ENCODE results near the gene ST8SIA6.

The ST8SIA6 gene

GRCh38 chr10:17394854-17395253 lies 59.5 kb downstream of the ST8SIA6 start:
- Histone ChIP-seq H3K4me1 (no peaks in the 10 kb centered on the region), H3K27ac (no peak overlapping the region), H3K9ac (no peak overlapping the region), H3K36me3 (no peaks in the 10 kb centered on the region), H3K4me3 (no peak overlapping the region), H3K27me3 (no peaks in the 10 kb centered on the region), H4K20me1 (no peaks in the 10 kb centered on the region), H3K9me3 (replicated peaks in 1 of 11) (no peaks in the 10 kb centered on the region), H3K4me2 (no peak overlapping the region)
- no peak for TF ChIP-seq Cebpa-rat (IDR thresholded peaks at IDR 0.05)

- H3K9ac ChIP-seq: no peak overlapping the region
- no peak overlapping the region for H3K4me2 ChIP-seq
- H3K4me3 ChIP-seq: no peak overlapping the region
- no peak overlapping the region for H3K27ac ChIP-seq
- no peaks in the 10 kb centered on the region for H3K4me1 ChIP-seq
- H3K9me3 ChIP-seq (replicated peaks in 1 of 11): peaks cover 0 to 10% (median 0%) of the 10 kb centered on the region in 11 experiments; a peak in 2 of 22 replicates
- no peaks in the 10 kb centered on the region for H3K36me3 ChIP-seq
- TF ChIP-seq Cebpa-rat (IDR thresholded peaks at IDR 0.05): no peak
- no peaks in the 10 kb centered on the region for H4K20me1 ChIP-seq
- no peaks in the 10 kb centered on the region for H3K27me3 ChIP-seq
Measured at GRCh38 chr10:17387861-17388503, 66.4 kb downstream of the ST8SIA6 start.

- Histone ChIP-seq H3K36me3 (no peaks in the 10 kb centered on the region), H3K27ac (no peak overlapping the region), H3K4me2 (no peak overlapping the region), H4K20me1 (no peaks in the 10 kb centered on the region), H3K4me1 (no peaks in the 10 kb centered on the region), H3K9ac (no peak overlapping the region), H3K4me3 (no peak overlapping the region), H3K27me3 (no peaks in the 10 kb centered on the region), H3K9me3 (replicated peaks in 1 of 11) (peaks cover 0 to 10% (median 0%) of the 10 kb centered on the region in 11 experiments; a peak in 2 of 22 replicates)
- TF ChIP-seq Cebpa-rat (IDR thresholded peaks at IDR 0.05): no peak
Measured at GRCh38 chr10:17386616-17387075, 67.7 kb downstream of the ST8SIA6 start.

GRCh38 chr10:17386021-17386420 lies 68.4 kb downstream of the ST8SIA6 start:
- no peak overlapping the region for H3K27ac ChIP-seq
- H3K9me3 ChIP-seq (replicated peaks in 1 of 11): peaks cover 0 to 10% (median 0%) of the 10 kb centered on the region in 11 experiments; a peak in 2 of 22 replicates
- H3K4me3 ChIP-seq: no peak overlapping the region
- H3K4me1 ChIP-seq: no peaks in the 10 kb centered on the region
- no peak overlapping the region for H3K4me2 ChIP-seq
- H3K9ac ChIP-seq: no peak overlapping the region
- TF ChIP-seq Cebpa-rat (IDR thresholded peaks at IDR 0.05): no peak
- H3K36me3 ChIP-seq: no peaks in the 10 kb centered on the region
- no peaks in the 10 kb centered on the region for H3K27me3 ChIP-seq
- H4K20me1 ChIP-seq: no peaks in the 10 kb centered on the region

- Histone ChIP-seq H3K36me3 (no peaks in the 10 kb centered on the region), H3K4me3 (no peak overlapping the region), H3K9ac (no peak overlapping the region), H4K20me1 (no peaks in the 10 kb centered on the region), H3K27me3 (no peaks in the 10 kb centered on the region), H3K4me1 (no peaks in the 10 kb centered on the region), H3K4me2 (no peak overlapping the region), H3K9me3 (replicated peaks in 1 of 11) (peaks cover 0 to 10% (median 0%) of the 10 kb centered on the region in 11 experiments; a peak in 2 of 22 replicates), H3K27ac (no peak overlapping the region)
- TF ChIP-seq Cebpa-rat (IDR thresholded peaks at IDR 0.05): no peak
Measured at GRCh38 chr10:17385066-17385465, 69.3 kb downstream of the ST8SIA6 start.

- Histone ChIP-seq H3K4me1 (no peaks in the 10 kb centered on the region), H3K27me3 (no peaks in the 10 kb centered on the region), H3K9ac (no peak overlapping the region), H4K20me1 (no peaks in the 10 kb centered on the region), H3K9me3 (replicated peaks in 1 of 11) (peaks cover 0 to 10% (median 0%) of the 10 kb centered on the region in 11 experiments; a peak in 2 of 22 replicates), H3K27ac (no peak overlapping the region), H3K4me3 (no peak overlapping the region), H3K4me2 (no peak overlapping the region), H3K36me3 (no peaks in the 10 kb centered on the region)
- no peak for TF ChIP-seq Cebpa-rat (IDR thresholded peaks at IDR 0.05)
Measured at GRCh38 chr10:17383801-17384555, 70.4 kb downstream of the ST8SIA6 start.

- Histone ChIP-seq H3K27me3 (no peaks in the 10 kb centered on the region), H3K27ac (no peak overlapping the region), H3K36me3 (no peaks in the 10 kb centered on the region), H3K4me3 (no peak overlapping the region), H3K4me1 (no peaks in the 10 kb centered on the region), H3K9ac (no peak overlapping the region), H4K20me1 (no peaks in the 10 kb centered on the region), H3K9me3 (replicated peaks in 1 of 11) (peaks cover 0 to 8% (median 0%) of the 10 kb centered on the region in 11 experiments; a peak in 2 of 22 replicates), H3K4me2 (no peak overlapping the region)
- no peak for TF ChIP-seq Cebpa-rat (IDR thresholded peaks at IDR 0.05)
Measured at GRCh38 chr10:17381502-17382142, 72.8 kb downstream of the ST8SIA6 start.

- H3K4me2 ChIP-seq: no peak overlapping the region
- H4K20me1 ChIP-seq: no peaks in the 10 kb centered on the region
- no peak overlapping the region for H3K4me3 ChIP-seq
- H3K9me3 ChIP-seq (replicated peaks in 1 of 11): peaks cover 0 to under 1% (median 0%) of the 10 kb centered on the region in 11 experiments; a peak in 2 of 22 replicates
- no peaks in the 10 kb centered on the region for H3K27me3 ChIP-seq
- H3K9ac ChIP-seq: no peak overlapping the region
- H3K36me3 ChIP-seq: no peaks in the 10 kb centered on the region
- H3K4me1 ChIP-seq: no peaks in the 10 kb centered on the region
- TF ChIP-seq Cebpa-rat (IDR thresholded peaks at IDR 0.05): no peak
- no peak overlapping the region for H3K27ac ChIP-seq
Measured at GRCh38 chr10:17380888-17381287, 73.5 kb downstream of the ST8SIA6 start.

GRCh38 chr10:17380016-17380415 lies 74.4 kb downstream of the ST8SIA6 start:
- no peak for TF ChIP-seq Cebpa-rat (IDR thresholded peaks at IDR 0.05)
- no peaks in the 10 kb centered on the region for H4K20me1 ChIP-seq
- no peaks in the 10 kb centered on the region for H3K36me3 ChIP-seq
- no peak overlapping the region for H3K9ac ChIP-seq
- H3K4me2 ChIP-seq: no peak overlapping the region
- no peaks in the 10 kb centered on the region for H3K4me1 ChIP-seq
- H3K27me3 ChIP-seq: no peaks in the 10 kb centered on the region
- H3K27ac ChIP-seq: no peak overlapping the region
- no peak overlapping the region for H3K4me3 ChIP-seq
- no peaks in the 10 kb centered on the region; a peak in 1 of 22 replicates for H3K9me3 ChIP-seq (replicated peaks in 1 of 11)

All from BLaER1 treated with 17β-estradiol and CSF1 and Interleukin-3, amounts not matched to agents 10 nM and 100 nM (cell line).